Omental fat pad (tissue), 4 donors: ENCODE data around the gene ACIN1. TPM values are rescaled to one million over a fixed set of nuclear protein-coding genes. Genes with fewer than 3 reads are reported as not detected.
A peak's percentile ranks its signal among the peaks of the same experiment; 100 is the strongest.

Source experiments
- ATAC-seq: fragments of 150-250 bp; one replicate; pipeline ENCODE4 v1.9.1; 2016; ENCODE audit warnings: mild to moderate bottlenecking, moderate library complexity; ENCODE audit not compliant: low FRiP score
- DNase-seq: peaks from one replicate; pipeline ENCODE4 v3.0.0-alpha.2; 2019; ENCODE audit warnings: low spot score
- CTCF ChIP-seq, 3 donors: fragments of 450-650 bp; IDR thresholded peaks; one replicate each; pipeline ENCODE4 v1.5.1; 2016 to 2017; ENCODE audit warnings: antibody characterized with exemption in 3 of 3, mild to moderate bottlenecking in 3 of 3, moderate library complexity in 2 of 3
- total RNA-seq, 4 donors: library from RNA; depleted of rRNA; stranded (reverse); fragments of >200 nt; gene quantifications; one replicate each; pipeline ENCODE4 v1.1.0, GENCODE V29; 2016

ACIN1 gene
- total RNA-seq, 4 donors from 2014 or later, result 85.6 to 143 (median 120) TPM

GRCh38 chr14:23042162-23042965 is 52.6 kb downstream of the ACIN1 start, which contains the start of gene PSMB11:
Gene PSMB11 (plus strand): TSS chr14:23042212. CDS start chr14:23042226, 14 bp downstream.
- no peak for TF ChIP-seq CTCF (IDR thresholded peaks at IDR 0.05)
- DNase-seq (no peak), ATAC-seq (no peak)

GRCh38 chr14:23041729-23042128 is 53.2 kb downstream of the ACIN1 start:
- TF ChIP-seq CTCF (IDR thresholded peaks at IDR 0.05), result no peak
- no peak for DNase-seq
- ATAC-seq, result no peak

DNA sequence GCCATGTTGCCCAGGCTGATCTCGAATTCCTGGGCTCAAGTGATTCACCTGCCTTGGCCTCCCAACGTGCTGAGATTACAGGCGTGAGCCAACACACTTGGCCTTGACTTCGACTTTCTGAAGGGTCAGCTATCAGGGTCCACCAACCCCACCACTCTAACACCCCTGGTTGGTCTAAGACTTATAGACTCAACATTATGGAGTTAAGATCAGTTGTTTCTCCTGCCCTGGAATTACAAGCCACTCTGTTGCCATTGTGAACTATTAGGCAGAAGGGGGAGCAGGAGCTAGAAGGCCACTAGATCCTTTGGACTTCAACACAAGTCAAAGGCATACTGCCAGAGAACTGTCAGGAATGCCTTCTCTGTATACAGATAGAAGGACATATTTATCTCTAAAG is 54.8 kb downstream of the ACIN1 start:
- ATAC-seq (no peak), DNase-seq (no peak)
- no peak for TF ChIP-seq CTCF (IDR thresholded peaks at IDR 0.05)

GRCh38 chr14:23035303-23036144 is 59.4 kb downstream of the ACIN1 start:
- TF ChIP-seq CTCF (IDR thresholded peaks at IDR 0.05), result no peak
- no peak for DNase-seq

GRCh38 chr14:23034498-23035302 is 60.2 kb downstream of the ACIN1 start, which contains the start of gene PSMB5:
Gene PSMB5 (minus strand): TSS chr14:23034900. CDS start chr14:23034881, 19 bp downstream.
- no peak for TF ChIP-seq CTCF (IDR thresholded peaks at IDR 0.05)
- peak; percentile 57 for DNase-seq
- ATAC-seq, result peak; percentile 99

More at GRCh38 chr14:23035303-23036144, 59.4 kb downstream of the ACIN1 start:
- ATAC-seq, result no peak

DNA sequence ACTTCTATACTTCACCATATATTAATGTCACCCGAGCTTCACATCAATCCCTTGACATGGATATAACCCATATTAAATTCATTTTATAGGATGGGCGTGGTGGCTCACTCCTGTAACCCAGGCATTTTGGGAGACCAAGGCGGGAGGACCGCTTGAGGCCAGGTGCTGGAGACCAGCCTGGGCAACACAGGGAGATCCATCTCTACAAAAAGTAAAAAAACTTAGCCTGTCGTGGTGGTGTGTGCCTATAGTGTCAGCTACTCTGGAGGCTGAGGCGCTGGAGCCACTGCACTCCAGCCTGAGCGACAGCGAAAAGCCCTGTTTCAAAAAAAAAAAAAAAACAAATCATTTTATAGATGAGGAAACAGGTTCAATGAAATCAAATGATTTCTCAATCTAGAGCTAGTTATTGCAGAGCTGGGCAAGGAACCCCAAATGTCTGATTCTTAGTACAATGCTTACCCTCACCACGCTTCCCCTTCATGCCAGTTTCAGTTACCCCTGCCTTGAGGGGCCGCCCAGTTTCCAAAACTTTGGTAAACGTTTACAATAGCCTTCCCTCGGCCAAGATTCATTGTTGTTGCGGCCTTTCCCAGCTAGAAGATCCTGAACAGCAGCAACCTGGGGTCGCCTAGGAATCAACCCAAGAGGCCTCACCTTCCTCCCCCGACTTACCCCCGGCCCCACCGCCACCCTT is 61.0 kb downstream of the ACIN1 start:
- ATAC-seq, result no peak
- TF ChIP-seq CTCF (IDR thresholded peaks at IDR 0.05), result no peak
- DNase-seq, result no peak
